ENCODE measurements around the gene PRM2. TPM values are rescaled to one million over a fixed set of nuclear protein-coding genes. Genes with fewer than 3 reads are reported as not detected.

The PRM2 gene
- total and polyA plus RNA-seq, 2 donors (not counting 3 experiments of a cell fraction or from before 2014, with no cell fraction given) = not detected

GRCh38 chr16:11310997-11311561 lies 34.8 kb upstream of the PRM2 start:
- Histone ChIP-seq H3K27me3 (ENCODE audit: control insufficient read depth in 2 of 2, insufficient read depth in 2 of 2, low read length in 2 of 2) (no peaks in the 10 kb centered on the region), H3K27ac (ENCODE audit: insufficient read depth, low read depth, low read length) (no peak overlapping the region), H3K9me1 (replicated peaks; ENCODE audit: control insufficient read depth, extremely low read depth, insufficient read depth, low read length) (no peaks in the 10 kb centered on the region), H3K9ac (replicated peaks; ENCODE audit: extremely low read depth, insufficient read depth, low read length) (no peak overlapping the region), H3K36me3 (ENCODE audit: control insufficient read depth in 2 of 2, extremely low read depth in 1 of 2, insufficient read depth in 2 of 2, low read length in 2 of 2) (no peaks in the 10 kb centered on the region), H3K4me3 (replicated peaks in 1 of 3; ENCODE audit: insufficient read depth in 1 of 3, low read depth in 1 of 3, low read length in 3 of 3) (no peak overlapping the region), H2AFZ (ENCODE audit: low read depth, low read length) (peak overlapping the region; percentile 81), H3K4me2 (ENCODE audit: insufficient read depth, low read length) (no peak overlapping the region), H3K9me3 (replicated peaks; ENCODE audit: control insufficient read depth, insufficient read depth, low read length) (no peaks in the 10 kb centered on the region), H3K79me2 (ENCODE audit: control insufficient read depth, insufficient read depth, low read length) (no peaks in the 10 kb centered on the region), H4K20me1 (replicated peaks; ENCODE audit: control insufficient read depth, extremely low read depth, insufficient read depth, low read length) (no peaks in the 10 kb centered on the region), H3K4me1 (ENCODE audit: control insufficient read depth, extremely low read depth, insufficient read depth, low read length) (no peaks in the 10 kb centered on the region)
- intact Hi-C loops (cut with micrococcal nuclease) (loop anchor here (10.0 kb wide), 1 partner anchor 56 kb away; the partner anchor contains the start of gene SOCS1), dilution Hi-C loops (cut with MboI; ENCODE audit: extremely low pct_ligation_motif_present, low sequenced_read_pairs) (no loop called here)
- BruUV-seq (replicated peaks) = no TSS peak
- FAIRE-seq (peak; percentile 82), DNase-seq (ENCODE audit: low read depth, low spot score) (peak; percentile 29)
- no peak for TF ChIP-seq MAX (IDR thresholded peaks at IDR 0.05; ENCODE audit: insufficient read depth, insufficient read length)
- ChIA-PET CTCF (interaction anchor here (1.1 to 1.2 kb wide), 2 partner anchors 12 to 55 kb away, joined by 4 read pairs; partner anchors contain the start of gene SOCS1), POLR2A (no interaction called here)

DNA sequence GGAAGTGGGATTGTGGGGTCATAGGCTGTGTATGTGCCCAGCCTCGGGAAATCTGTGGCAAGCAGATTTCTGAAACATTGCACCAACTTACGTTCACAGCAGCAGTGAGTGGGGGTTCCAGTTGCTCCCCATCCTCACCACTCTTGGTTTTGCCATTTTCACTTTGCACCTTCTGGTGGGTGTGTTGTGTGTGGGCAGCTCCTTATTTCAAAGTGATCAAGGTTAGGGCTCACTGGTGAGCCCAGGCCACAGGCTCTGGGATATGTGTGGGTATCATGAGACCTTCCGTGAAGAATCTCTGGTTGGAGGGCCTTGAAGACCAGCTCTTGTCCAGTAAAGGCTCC lies 34.3 kb upstream of the PRM2 start:
- intact Hi-C loops (cut with micrococcal nuclease) (loop anchor here (10.0 kb wide), 1 partner anchor 56 kb away; the partner anchor contains the start of gene SOCS1), dilution Hi-C loops (cut with MboI; ENCODE audit: extremely low pct_ligation_motif_present, low sequenced_read_pairs) (no loop called here)
- H3K9me3 ChIP-seq (replicated peaks; ENCODE audit: control insufficient read depth, insufficient read depth, low read length) = no peaks in the 10 kb centered on the region
- H3K79me2 ChIP-seq (ENCODE audit: control insufficient read depth, insufficient read depth, low read length) = no peaks in the 10 kb centered on the region
- H3K4me1 ChIP-seq (ENCODE audit: control insufficient read depth, extremely low read depth, insufficient read depth, low read length) = no peaks in the 10 kb centered on the region
- no peaks in the 10 kb centered on the region for H3K36me3 ChIP-seq (ENCODE audit: control insufficient read depth in 2 of 2, extremely low read depth in 1 of 2, insufficient read depth in 2 of 2, low read length in 2 of 2)
- no peak overlapping the region for H3K4me2 ChIP-seq (ENCODE audit: insufficient read depth, low read length)
- POLR2A ChIA-PET = no interaction called here
- H3K9me1 ChIP-seq (replicated peaks; ENCODE audit: control insufficient read depth, extremely low read depth, insufficient read depth, low read length) = no peaks in the 10 kb centered on the region
- FAIRE-seq (no peak), DNase-seq (ENCODE audit: low read depth, low spot score) (no peak)
- no peak overlapping the region for H3K9ac ChIP-seq (replicated peaks; ENCODE audit: extremely low read depth, insufficient read depth, low read length)
- no peak overlapping the region for H3K4me3 ChIP-seq (replicated peaks in 1 of 3; ENCODE audit: insufficient read depth in 1 of 3, low read depth in 1 of 3, low read length in 3 of 3)
- CTCF ChIA-PET = no interaction called here
- no peak overlapping the region for H3K27ac ChIP-seq (ENCODE audit: insufficient read depth, low read depth, low read length)
- BruUV-seq (replicated peaks) = no TSS peak
- no peaks in the 10 kb centered on the region for H4K20me1 ChIP-seq (replicated peaks; ENCODE audit: control insufficient read depth, extremely low read depth, insufficient read depth, low read length)
- H3K27me3 ChIP-seq (ENCODE audit: control insufficient read depth in 2 of 2, insufficient read depth in 2 of 2, low read length in 2 of 2) = no peaks in the 10 kb centered on the region
- TF ChIP-seq GATA2 (IDR thresholded peaks at IDR 0.05; ENCODE audit: insufficient read depth, insufficient read length, low read depth, low read length) (no peak), JUN (IDR thresholded peaks at IDR 0.05; ENCODE audit: borderline replicate concordance, insufficient read depth, insufficient read length, low read depth) (no peak), MAX (IDR thresholded peaks at IDR 0.05; ENCODE audit: insufficient read depth, insufficient read length) (no peak), POLR2AphosphoS5 (IDR thresholded peaks at IDR 0.05; ENCODE audit: insufficient read depth, low read depth, low read length) (no peak)
- no peak overlapping the region for H2AFZ ChIP-seq (ENCODE audit: low read depth, low read length)

Measured in endothelial cell of umbilical vein (primary cell).